ENCODE data around the gene GPC6.

Gene GPC6

GRCh38 chr13:94009701-94010100 is 783.1 kb downstream of the GPC6 start:
- no CpG with 5 or more reads among the region's 4 CpGs for WGBS
- peaks cover 1% of the 10 kb centered on the region for H3K4me1 ChIP-seq (ENCODE audit: control insufficient read depth, insufficient read depth, low read depth, low read length)
- no peaks in the 10 kb centered on the region for H3K27me3 ChIP-seq (ENCODE audit: control insufficient read depth in 1 of 2, insufficient read depth in 1 of 2, low read length in 2 of 2)
- no peak overlapping the region for H2AK5ac ChIP-seq (ENCODE audit: low read length, severe bottlenecking)
- H3K18ac ChIP-seq (ENCODE audit: low read depth in 1 of 2, low read length in 2 of 2) = no peak overlapping the region
- H4K8ac ChIP-seq (ENCODE audit: low read length) = no peak overlapping the region
- no peaks in the 10 kb centered on the region for H3K9me3 ChIP-seq (ENCODE audit: control insufficient read depth, low read length)
- no peak overlapping the region for H2BK15ac ChIP-seq (ENCODE audit: low read depth, poor library complexity, severe bottlenecking)
- no peak overlapping the region for H2BK5ac ChIP-seq (ENCODE audit: low read depth, low read length, poor library complexity, severe bottlenecking)
- H3K9ac ChIP-seq (ENCODE audit: low read length) = no peak overlapping the region
- H3K36me3 ChIP-seq (ENCODE audit: control insufficient read depth in 1 of 2, insufficient read depth in 2 of 2, low read depth in 1 of 2, low read length in 2 of 2) = no peaks in the 10 kb centered on the region
- H3K27ac ChIP-seq (ENCODE audit: low read length, poor library complexity, severe bottlenecking) = no peak overlapping the region
- H2BK12ac ChIP-seq (ENCODE audit: low read length in 2 of 2) = no peak overlapping the region
- H2BK120ac ChIP-seq (ENCODE audit: low read depth, low read length) = no peak overlapping the region
- no peak overlapping the region for H3K4ac ChIP-seq (ENCODE audit: low read depth in 1 of 2, low read length in 2 of 2)
- H4K91ac ChIP-seq (ENCODE audit: low read length) = no peak overlapping the region
- H3K79me1 ChIP-seq (replicated peaks; ENCODE audit: low read length, poor library complexity, severe bottlenecking) = no peaks in the 10 kb centered on the region
- no peak for DNase-seq
- H3K14ac ChIP-seq (ENCODE audit: low read length in 2 of 2) = no peak overlapping the region
- H3K23ac ChIP-seq (ENCODE audit: low read length in 2 of 2) = no peak overlapping the region
- H3K4me3 ChIP-seq (ENCODE audit: insufficient read depth in 1 of 2, low read depth in 1 of 2, low read length in 2 of 2) = no peak overlapping the region
- no peak overlapping the region for H3K4me2 ChIP-seq (ENCODE audit: low read length, poor library complexity, severe bottlenecking)
- no peak overlapping the region for H2AFZ ChIP-seq (ENCODE audit: low read depth, low read length)

- no peak overlapping the region for H3K18ac ChIP-seq (ENCODE audit: low read depth in 1 of 2, low read length in 2 of 2)
- H3K4me3 ChIP-seq (ENCODE audit: insufficient read depth in 1 of 2, low read depth in 1 of 2, low read length in 2 of 2) = no peak overlapping the region
- no peak overlapping the region for H3K9ac ChIP-seq (ENCODE audit: low read length)
- no peak overlapping the region for H2BK120ac ChIP-seq (ENCODE audit: low read depth, low read length)
- 92% methylated on average over 2 of the region's 2 CpGs for WGBS
- no peak overlapping the region for H3K4ac ChIP-seq (ENCODE audit: low read depth in 1 of 2, low read length in 2 of 2)
- H2BK5ac ChIP-seq (ENCODE audit: low read depth, low read length, poor library complexity, severe bottlenecking) = no peak overlapping the region
- H3K4me1 ChIP-seq (ENCODE audit: control insufficient read depth, insufficient read depth, low read depth, low read length) = peaks cover 1% of the 10 kb centered on the region
- no peak overlapping the region for H3K23ac ChIP-seq (ENCODE audit: low read length in 2 of 2)
- H2AK5ac ChIP-seq (ENCODE audit: low read length, severe bottlenecking) = no peak overlapping the region
- H3K27ac ChIP-seq (ENCODE audit: low read length, poor library complexity, severe bottlenecking) = no peak overlapping the region
- H2BK15ac ChIP-seq (ENCODE audit: low read depth, poor library complexity, severe bottlenecking) = no peak overlapping the region
- H3K79me1 ChIP-seq (replicated peaks; ENCODE audit: low read length, poor library complexity, severe bottlenecking) = no peaks in the 10 kb centered on the region
- no peak overlapping the region for H4K91ac ChIP-seq (ENCODE audit: low read length)
- no peak overlapping the region for H3K14ac ChIP-seq (ENCODE audit: low read length in 2 of 2)
- DNase-seq = no peak
- no peak overlapping the region for H2BK12ac ChIP-seq (ENCODE audit: low read length in 2 of 2)
- H3K4me2 ChIP-seq (ENCODE audit: low read length, poor library complexity, severe bottlenecking) = no peak overlapping the region
- H4K8ac ChIP-seq (ENCODE audit: low read length) = no peak overlapping the region
- no peaks in the 10 kb centered on the region for H3K27me3 ChIP-seq (ENCODE audit: control insufficient read depth in 1 of 2, insufficient read depth in 1 of 2, low read length in 2 of 2)
- no peaks in the 10 kb centered on the region for H3K36me3 ChIP-seq (ENCODE audit: control insufficient read depth in 1 of 2, insufficient read depth in 2 of 2, low read depth in 1 of 2, low read length in 2 of 2)
- H3K9me3 ChIP-seq (ENCODE audit: control insufficient read depth, low read length) = no peaks in the 10 kb centered on the region
- H2AFZ ChIP-seq (ENCODE audit: low read depth, low read length) = no peak overlapping the region
Measured at GRCh38 chr13:94014461-94014860, 787.9 kb downstream of the GPC6 start.

GRCh38 chr13:94020426-94020825 is 793.8 kb downstream of the GPC6 start:
- Histone ChIP-seq H2AK5ac (ENCODE audit: low read length, severe bottlenecking) (no peak overlapping the region), H3K79me1 (replicated peaks; ENCODE audit: low read length, poor library complexity, severe bottlenecking) (no peaks in the 10 kb centered on the region), H3K4me1 (ENCODE audit: control insufficient read depth, insufficient read depth, low read depth, low read length) (no peaks in the 10 kb centered on the region), H2AFZ (ENCODE audit: low read depth, low read length) (no peak overlapping the region), H4K8ac (ENCODE audit: low read length) (no peak overlapping the region), H2BK120ac (ENCODE audit: low read depth, low read length) (no peak overlapping the region), H2BK5ac (ENCODE audit: low read depth, low read length, poor library complexity, severe bottlenecking) (no peak overlapping the region), H3K4me3 (ENCODE audit: insufficient read depth in 1 of 2, low read depth in 1 of 2, low read length in 2 of 2) (no peak overlapping the region), H3K4ac (ENCODE audit: low read depth in 1 of 2, low read length in 2 of 2) (no peak overlapping the region), H4K91ac (ENCODE audit: low read length) (no peak overlapping the region), H2BK12ac (ENCODE audit: low read length in 2 of 2) (no peak overlapping the region), H3K14ac (ENCODE audit: low read length in 2 of 2) (no peak overlapping the region), H3K9ac (ENCODE audit: low read length) (no peak overlapping the region), H3K36me3 (ENCODE audit: control insufficient read depth in 1 of 2, insufficient read depth in 2 of 2, low read depth in 1 of 2, low read length in 2 of 2) (no peaks in the 10 kb centered on the region), H3K9me3 (ENCODE audit: control insufficient read depth, low read length) (no peaks in the 10 kb centered on the region), H3K23ac (ENCODE audit: low read length in 2 of 2) (no peak overlapping the region), H3K27me3 (ENCODE audit: control insufficient read depth in 1 of 2, insufficient read depth in 1 of 2, low read length in 2 of 2) (no peaks in the 10 kb centered on the region), H3K18ac (ENCODE audit: low read depth in 1 of 2, low read length in 2 of 2) (no peak overlapping the region), H2BK15ac (ENCODE audit: low read depth, poor library complexity, severe bottlenecking) (no peak overlapping the region), H3K4me2 (ENCODE audit: low read length, poor library complexity, severe bottlenecking) (peak overlapping the region; percentile 34), H3K27ac (ENCODE audit: low read length, poor library complexity, severe bottlenecking) (no peak overlapping the region)
- 70% methylated on average over 2 of the region's 2 CpGs for whole genome bisulfite sequencing
- peak; percentile 20 for DNase-seq

GRCh38 chr13:94020833-94021232 is 794.2 kb downstream of the GPC6 start:
- Histone ChIP-seq H3K27ac (ENCODE audit: low read length, poor library complexity, severe bottlenecking) (no peak overlapping the region), H3K79me1 (replicated peaks; ENCODE audit: low read length, poor library complexity, severe bottlenecking) (no peaks in the 10 kb centered on the region), H2AFZ (ENCODE audit: low read depth, low read length) (no peak overlapping the region), H3K4me3 (ENCODE audit: insufficient read depth in 1 of 2, low read depth in 1 of 2, low read length in 2 of 2) (no peak overlapping the region), H3K18ac (ENCODE audit: low read depth in 1 of 2, low read length in 2 of 2) (no peak overlapping the region), H3K14ac (ENCODE audit: low read length in 2 of 2) (no peak overlapping the region), H3K9me3 (ENCODE audit: control insufficient read depth, low read length) (no peaks in the 10 kb centered on the region), H3K23ac (ENCODE audit: low read length in 2 of 2) (no peak overlapping the region), H3K4ac (ENCODE audit: low read depth in 1 of 2, low read length in 2 of 2) (no peak overlapping the region), H2AK5ac (ENCODE audit: low read length, severe bottlenecking) (no peak overlapping the region), H2BK12ac (ENCODE audit: low read length in 2 of 2) (no peak overlapping the region), H4K8ac (ENCODE audit: low read length) (no peak overlapping the region), H3K9ac (ENCODE audit: low read length) (no peak overlapping the region), H3K4me2 (ENCODE audit: low read length, poor library complexity, severe bottlenecking) (no peak overlapping the region), H4K91ac (ENCODE audit: low read length) (no peak overlapping the region), H2BK120ac (ENCODE audit: low read depth, low read length) (no peak overlapping the region), H2BK5ac (ENCODE audit: low read depth, low read length, poor library complexity, severe bottlenecking) (no peak overlapping the region), H3K36me3 (ENCODE audit: control insufficient read depth in 1 of 2, insufficient read depth in 2 of 2, low read depth in 1 of 2, low read length in 2 of 2) (no peaks in the 10 kb centered on the region), H3K27me3 (ENCODE audit: control insufficient read depth in 1 of 2, insufficient read depth in 1 of 2, low read length in 2 of 2) (no peaks in the 10 kb centered on the region), H2BK15ac (ENCODE audit: low read depth, poor library complexity, severe bottlenecking) (no peak overlapping the region), H3K4me1 (ENCODE audit: control insufficient read depth, insufficient read depth, low read depth, low read length) (no peaks in the 10 kb centered on the region)
- peak; percentile 39 for DNase-seq

Data from mesenchymal stem cell (in vitro differentiated cells and primary cell).